ENCODE results near the gene C22orf15.
A peak's percentile ranks its signal among the peaks of the same experiment; 100 is the strongest.

C22orf15 gene

DNA sequence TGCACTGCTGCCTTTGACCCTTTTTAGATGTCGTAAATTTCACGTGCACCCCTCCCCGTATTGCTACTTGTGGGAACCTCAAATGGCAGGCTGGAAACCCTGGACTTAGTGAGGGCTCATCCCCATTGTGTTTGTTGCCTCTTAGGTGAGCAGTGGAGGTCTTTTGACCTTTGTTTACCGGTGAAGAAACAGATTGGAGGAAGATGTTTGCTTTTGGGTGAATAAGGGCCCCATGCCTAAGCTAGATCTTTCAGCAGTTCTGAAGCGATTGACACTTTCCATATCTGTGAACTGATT lies 24.8 kb downstream of the C22orf15 start:
- peak; percentile 29 for ATAC-seq
- Mint-ChIP-seq H3K9me3 (no peaks in the 10 kb centered on the region), H3K36me3 (peaks cover 16% of the 10 kb centered on the region), H3K27me3 (no peaks in the 10 kb centered on the region), H3K4me3 (peak overlapping the region; percentile 87), H3K4me1 (peaks cover 34% of the 10 kb centered on the region), H3K27ac (peak overlapping the region; percentile 86)

DNA sequence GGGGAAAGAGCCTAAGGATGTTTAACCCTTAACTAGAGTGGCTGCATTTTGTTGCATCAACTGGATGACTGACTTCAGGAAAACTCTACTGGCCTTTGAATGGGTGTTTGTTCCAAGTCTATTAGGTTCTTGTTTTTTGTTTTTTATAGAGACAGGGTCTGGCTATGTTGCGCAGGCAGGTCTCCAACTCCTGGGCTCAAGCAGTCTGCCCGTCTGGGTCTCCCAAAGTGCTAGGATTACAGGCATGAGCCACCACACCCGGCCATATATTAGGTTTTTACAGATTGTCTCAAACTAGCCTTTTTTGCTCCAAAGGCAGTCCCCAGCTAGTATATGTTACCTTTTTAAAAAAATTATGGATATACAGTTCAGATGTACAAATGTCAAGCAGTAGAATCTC lies 25.1 kb downstream of the C22orf15 start:
- H3K36me3 Mint-ChIP-seq, result peaks cover 19% of the 10 kb centered on the region
- H3K9me3 Mint-ChIP-seq, result no peaks in the 10 kb centered on the region
- no peak for ATAC-seq
- H3K4me3 Mint-ChIP-seq, result peak overlapping the region; percentile 87
- no peaks in the 10 kb centered on the region for H3K27me3 Mint-ChIP-seq
- peak overlapping the region; percentile 86 for H3K27ac Mint-ChIP-seq
- H3K4me1 Mint-ChIP-seq, result peaks cover 37% of the 10 kb centered on the region

DNA sequence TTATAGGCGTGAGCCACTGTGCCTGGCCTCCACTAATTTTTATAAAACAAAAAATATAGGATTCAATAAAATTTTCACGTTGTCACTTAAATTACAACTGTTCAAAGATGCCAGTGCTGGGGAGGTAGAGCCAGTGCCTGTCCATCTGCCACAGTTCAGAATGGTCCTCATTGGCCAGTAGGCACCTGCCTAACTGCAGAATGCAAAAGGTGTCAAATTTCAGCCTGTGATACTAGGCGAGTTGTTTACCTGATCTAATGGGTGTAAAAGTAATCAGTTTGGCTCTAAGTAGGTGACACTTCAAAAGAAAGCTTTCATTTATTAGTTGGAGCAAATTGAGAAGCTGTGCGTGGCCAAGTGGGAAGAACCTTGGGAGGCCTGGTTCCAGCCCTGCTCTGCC lies 26.3 kb downstream of the C22orf15 start:
- peak overlapping the region; percentile 60 for H3K27ac Mint-ChIP-seq
- H3K4me1 Mint-ChIP-seq, result peaks cover 43% of the 10 kb centered on the region
- no peaks in the 10 kb centered on the region for H3K27me3 Mint-ChIP-seq
- H3K9me3 Mint-ChIP-seq, result no peaks in the 10 kb centered on the region
- ATAC-seq, result no peak
- peak overlapping the region; percentile 55 for H3K4me3 Mint-ChIP-seq
- peaks cover 28% of the 10 kb centered on the region for H3K36me3 Mint-ChIP-seq

- no peak for ATAC-seq
- no peaks in the 10 kb centered on the region for H3K27me3 Mint-ChIP-seq
- H3K4me1 Mint-ChIP-seq, result peaks cover 43% of the 10 kb centered on the region
- peaks cover 33% of the 10 kb centered on the region for H3K36me3 Mint-ChIP-seq
- no peaks in the 10 kb centered on the region for H3K9me3 Mint-ChIP-seq
- H3K4me3 Mint-ChIP-seq, result no peak overlapping the region
- peak overlapping the region; percentile 60 for H3K27ac Mint-ChIP-seq
Measured at GRCh38 chr22:23789638-23790037, 26.8 kb downstream of the C22orf15 start.

- no peak for ATAC-seq
- no peak overlapping the region for H3K27ac Mint-ChIP-seq
- H3K36me3 Mint-ChIP-seq, result peaks cover 38% of the 10 kb centered on the region
- no peaks in the 10 kb centered on the region for H3K9me3 Mint-ChIP-seq
- no peaks in the 10 kb centered on the region for H3K27me3 Mint-ChIP-seq
- H3K4me1 Mint-ChIP-seq, result peaks cover 43% of the 10 kb centered on the region
- no peak overlapping the region for H3K4me3 Mint-ChIP-seq
Measured at GRCh38 chr22:23790819-23791737, 28.3 kb downstream of the C22orf15 start.

DNA sequence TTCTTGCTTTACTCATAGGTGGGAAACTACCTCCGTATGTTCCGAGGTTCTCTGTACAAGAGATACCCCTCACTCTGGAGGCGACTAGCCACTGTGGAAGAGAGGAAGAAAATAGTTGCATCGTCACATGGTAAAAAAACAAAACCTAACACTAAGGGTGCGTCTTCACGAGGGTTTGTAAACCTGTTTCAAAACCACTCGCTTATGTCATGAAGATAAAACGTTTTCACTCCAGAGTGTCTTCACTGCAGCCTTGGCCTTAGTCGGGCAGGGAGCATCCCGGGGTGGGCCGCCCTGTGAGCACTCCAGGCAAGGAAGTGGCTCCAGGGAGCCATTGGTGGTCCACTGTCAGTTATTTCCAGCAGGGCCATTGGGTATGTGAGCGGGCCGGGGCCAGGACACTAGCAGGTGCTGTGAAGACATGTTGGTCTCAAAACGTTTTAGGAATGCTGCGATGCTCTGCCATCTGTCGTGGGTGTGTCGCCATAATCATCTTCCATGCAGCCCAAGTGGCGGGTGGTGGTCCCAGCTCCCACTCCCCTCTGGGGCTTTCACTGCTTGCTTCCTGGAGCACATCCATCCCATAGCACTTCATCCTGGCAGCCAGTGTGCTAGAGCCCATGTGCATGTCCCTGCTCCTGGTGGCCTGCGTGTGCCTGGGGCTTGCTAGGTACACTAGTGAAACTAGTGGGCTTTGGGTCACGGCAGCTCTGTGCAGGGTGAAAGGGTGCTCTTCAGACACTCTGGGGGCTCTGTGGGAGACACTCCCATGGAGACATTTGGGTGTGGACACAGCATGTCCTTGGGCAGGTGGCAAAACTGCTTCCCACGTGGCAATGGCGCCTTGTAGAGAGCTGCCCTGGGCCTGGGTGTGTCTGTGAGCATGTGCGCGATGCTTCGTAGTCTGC lies 29.2 kb downstream of the C22orf15 start:
- ATAC-seq, result no peak
- peak overlapping the region; percentile 50 for H3K27ac Mint-ChIP-seq
- H3K4me3 Mint-ChIP-seq, result no peak overlapping the region
- peaks cover 41% of the 10 kb centered on the region for H3K4me1 Mint-ChIP-seq
- H3K27me3 Mint-ChIP-seq, result no peaks in the 10 kb centered on the region
- H3K36me3 Mint-ChIP-seq, result peaks cover 47% of the 10 kb centered on the region
- no peaks in the 10 kb centered on the region for H3K9me3 Mint-ChIP-seq

DNA sequence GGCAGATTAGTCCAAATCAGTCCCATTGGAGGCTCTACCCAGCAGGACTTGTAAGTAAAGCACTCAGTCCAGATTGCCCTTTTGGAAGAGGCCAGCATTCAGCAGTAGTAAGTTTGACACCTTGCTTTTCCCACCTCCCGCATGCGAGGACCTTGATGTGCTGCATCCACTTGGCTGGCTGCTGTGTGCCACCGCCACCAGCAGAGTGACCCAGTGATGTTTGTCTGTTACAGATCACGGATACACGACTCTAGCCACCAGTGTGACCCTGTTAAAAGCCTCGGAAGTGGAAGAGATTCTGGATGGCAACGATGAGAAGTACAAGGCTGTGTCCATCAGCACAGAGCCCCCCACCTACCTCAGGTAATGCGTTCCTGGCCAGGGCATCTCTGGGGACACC lies 30.5 kb downstream of the C22orf15 start:
- peaks cover 43% of the 10 kb centered on the region for H3K4me1 Mint-ChIP-seq
- no peak overlapping the region for H3K4me3 Mint-ChIP-seq
- peak overlapping the region; percentile 50 for H3K27ac Mint-ChIP-seq
- H3K9me3 Mint-ChIP-seq, result no peaks in the 10 kb centered on the region
- no peak for ATAC-seq
- no peaks in the 10 kb centered on the region for H3K27me3 Mint-ChIP-seq
- H3K36me3 Mint-ChIP-seq, result peaks cover 53% of the 10 kb centered on the region

DNA sequence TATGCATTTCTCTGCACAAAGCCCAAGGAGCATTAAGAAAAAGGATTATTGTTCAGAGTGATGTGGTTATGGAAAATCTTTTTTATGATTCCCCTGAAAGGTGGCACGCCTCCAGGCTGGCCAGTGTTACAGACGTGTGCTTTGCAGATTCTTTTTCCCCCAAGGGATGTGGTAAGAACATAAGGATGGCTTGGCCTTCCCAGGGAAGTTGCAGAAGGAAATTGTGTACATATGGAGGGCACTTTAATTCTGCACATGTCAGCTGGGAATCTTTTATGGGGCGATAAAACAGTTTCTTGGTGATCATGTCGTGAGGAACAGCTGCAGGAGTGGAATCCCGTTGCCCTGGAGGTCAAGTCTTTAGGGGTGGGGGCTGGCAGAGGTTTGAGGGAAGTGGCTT lies 33.7 kb downstream of the C22orf15 start:
- Mint-ChIP-seq H3K27me3 (no peaks in the 10 kb centered on the region), H3K4me3 (no peak overlapping the region), H3K4me1 (peaks cover 56% of the 10 kb centered on the region), H3K27ac (peak overlapping the region; percentile 76), H3K36me3 (peaks cover 55% of the 10 kb centered on the region), H3K9me3 (no peaks in the 10 kb centered on the region)
- ATAC-seq, result no peak

GRCh38 chr22:23800297-23801237 lies 37.8 kb downstream of the C22orf15 start:
- Mint-ChIP-seq H3K4me1 (peaks cover 81% of the 10 kb centered on the region), H3K27me3 (no peaks in the 10 kb centered on the region), H3K27ac (peak overlapping the region; percentile 94), H3K9me3 (no peaks in the 10 kb centered on the region), H3K4me3 (peak overlapping the region; percentile 88), H3K36me3 (peaks cover 65% of the 10 kb centered on the region)
- ATAC-seq, result peak; percentile 89

DNA sequence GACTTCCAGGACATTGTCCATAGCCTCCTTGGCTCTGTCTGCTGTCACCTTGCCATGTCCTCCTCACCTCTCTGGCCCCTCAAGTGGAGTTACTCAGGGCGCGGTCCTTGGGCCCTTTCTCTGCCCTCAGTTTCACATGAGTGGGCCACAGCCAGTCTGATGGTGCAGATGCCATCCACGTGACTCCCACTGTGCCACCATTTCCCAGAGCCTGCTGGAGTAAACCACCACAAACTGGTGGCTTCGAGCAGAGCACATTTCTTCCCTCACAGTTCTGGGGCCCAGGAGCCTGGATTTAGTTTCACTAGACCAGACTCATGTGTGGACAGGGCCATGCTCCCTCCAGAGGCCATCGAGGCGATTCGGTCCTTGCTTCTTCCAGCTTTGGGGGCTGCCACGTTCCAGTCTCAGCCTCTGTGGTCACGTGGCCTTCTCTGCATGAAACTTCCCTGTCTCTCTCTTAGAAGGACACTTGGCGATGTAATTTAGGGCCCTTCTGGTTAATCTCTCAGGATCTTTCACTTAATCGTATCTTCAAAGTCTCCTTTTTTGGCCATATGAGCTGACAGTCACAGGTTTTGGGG lies 38.5 kb downstream of the C22orf15 start:
- H3K4me1 Mint-ChIP-seq, result peaks cover 87% of the 10 kb centered on the region
- peak overlapping the region; percentile 94 for H3K27ac Mint-ChIP-seq
- H3K27me3 Mint-ChIP-seq, result no peaks in the 10 kb centered on the region
- peak; percentile 10 for ATAC-seq
- peak overlapping the region; percentile 88 for H3K4me3 Mint-ChIP-seq
- H3K9me3 Mint-ChIP-seq, result no peaks in the 10 kb centered on the region
- peaks cover 67% of the 10 kb centered on the region for H3K36me3 Mint-ChIP-seq

- Mint-ChIP-seq H3K27ac (peak overlapping the region; percentile 94), H3K4me3 (peak overlapping the region; percentile 88), H3K36me3 (peaks cover 66% of the 10 kb centered on the region), H3K4me1 (peaks cover 89% of the 10 kb centered on the region), H3K9me3 (no peaks in the 10 kb centered on the region), H3K27me3 (no peaks in the 10 kb centered on the region)
- ATAC-seq, result no peak
Measured at GRCh38 chr22:23801886-23802377, 39.1 kb downstream of the C22orf15 start.

DNA sequence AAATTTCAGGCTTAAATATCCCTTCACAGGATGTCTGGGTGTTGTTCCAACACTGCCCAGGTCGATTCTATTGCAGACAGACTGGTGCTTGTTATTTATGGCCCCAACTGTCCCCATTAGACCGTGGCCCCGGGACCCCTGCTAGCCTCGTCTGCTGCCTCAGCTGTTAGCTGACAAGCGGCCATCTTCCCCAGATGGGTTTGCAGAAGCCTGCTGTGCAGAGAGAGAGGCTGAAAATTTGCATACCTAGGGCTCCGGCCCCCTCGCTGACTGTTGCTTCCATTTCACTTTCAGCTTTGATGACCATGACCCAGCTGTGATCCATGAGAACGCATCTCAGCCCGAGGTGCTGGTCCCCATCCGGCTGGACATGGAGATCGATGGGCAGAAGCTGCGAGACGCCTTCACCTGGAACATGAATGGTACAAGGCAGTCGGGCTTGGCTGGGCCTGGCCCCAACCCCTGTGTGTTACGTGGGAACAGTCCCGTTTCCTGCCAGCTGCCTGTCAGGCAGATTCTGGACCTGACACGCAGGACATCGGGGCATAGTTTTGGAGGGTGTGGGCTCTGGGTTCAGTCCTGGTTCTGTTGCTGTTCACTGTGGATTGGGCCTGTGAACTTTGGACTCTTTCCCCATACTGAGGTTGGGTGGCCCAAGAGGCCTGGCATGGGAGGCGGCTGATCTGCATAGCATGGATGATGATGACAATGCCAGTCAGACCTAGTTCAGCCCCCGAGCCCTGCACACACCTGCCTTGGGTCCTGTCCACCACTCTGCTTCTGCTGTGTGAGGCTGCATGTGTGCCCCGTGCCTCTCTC lies 40.4 kb downstream of the C22orf15 start:
- no peak for ATAC-seq
- Mint-ChIP-seq H3K4me1 (peaks cover 90% of the 10 kb centered on the region), H3K4me3 (peak overlapping the region; percentile 88), H3K36me3 (peaks cover 68% of the 10 kb centered on the region), H3K27me3 (no peaks in the 10 kb centered on the region), H3K27ac (peak overlapping the region; percentile 94), H3K9me3 (no peaks in the 10 kb centered on the region)

GRCh38 chr22:23804781-23805291 lies 42.0 kb downstream of the C22orf15 start:
- H3K4me1 Mint-ChIP-seq, result peaks cover 75% of the 10 kb centered on the region

More at GRCh38 chr22:23804781-23805291, 42.0 kb downstream of the C22orf15 start:
- Mint-ChIP-seq H3K36me3 (peaks cover 61% of the 10 kb centered on the region), H3K9me3 (no peaks in the 10 kb centered on the region), H3K27ac (peak overlapping the region; percentile 94), H3K4me3 (peak overlapping the region; percentile 82), H3K27me3 (no peaks in the 10 kb centered on the region)
- ATAC-seq, result no peak
